HepG2 (cell line): ENCODE data around the gene MGST2.

ENCODE experiments used
- HMGXB4 ChIP-seq, 2 experiments: sonication (generic) in 1 of 2; formaldehyde crosslinking in 1 of 2; IDR thresholded peaks; 2 replicates each; pipeline versions ENCODE4 v1.4.0 to v1.6.1; 2018 to 2020; ENCODE audit warnings: missing genetic modification reagents in 2 of 2, borderline replicate concordance in 1 of 2, low read depth in 1 of 2, mild to moderate bottlenecking in 1 of 2, missing biosample characterization in 1 of 2
- NR3C1 ChIP-seq: sonication (generic); formaldehyde crosslinking; IDR thresholded peaks from 2 replicates; pipeline ENCODE4 v1.4.0; 2020; ENCODE audit warnings: missing genetic modification reagents
- ZBTB40 ChIP-seq, 2 experiments: fragments of 450-650 bp in 1 of 2; sonication (generic) in 1 of 2; formaldehyde crosslinking in 1 of 2; IDR thresholded peaks; 2 replicates each; pipeline versions ENCODE4 v1.6.1 to v1.8.0; 2016 to 2022; ENCODE audit warnings: antibody characterized with exemption in 1 of 2, mild to moderate bottlenecking in 1 of 2, missing genetic modification reagents in 1 of 2
- ZNF33B ChIP-seq: sonication (generic); formaldehyde crosslinking; IDR thresholded peaks from 2 replicates; pipeline ENCODE4 v1.5.1; 2020; ENCODE audit warnings: mild to moderate bottlenecking, missing genetic modification reagents
- ZNF883 ChIP-seq: sonication (generic); formaldehyde crosslinking; IDR thresholded peaks from 2 replicates; pipeline ENCODE4 v1.5.1; 2020; ENCODE audit warnings: mild to moderate bottlenecking, missing genetic modification reagents; ENCODE audit errors: not compliant biosample characterization
- ZSCAN29 ChIP-seq: sonication (generic); formaldehyde crosslinking; conservative IDR thresholded peaks from 2 replicates; pipeline ENCODE4 v1.4.0; 2020; ENCODE audit warnings: mild to moderate bottlenecking, missing genetic modification reagents

- no peak for TF ChIP-seq NR3C1
- no peak for TF ChIP-seq HMGXB4 (CRISPR knock-in tag; IDR thresholded peaks at IDR 0.05; ENCODE audit: borderline replicate concordance in 1 of 2, low read depth in 1 of 2)
- no peak for TF ChIP-seq ZSCAN29 (CRISPR knock-in tag)
- TF ChIP-seq ZNF33B = no peak
- no peak for TF ChIP-seq ZNF883 (CRISPR knock-in tag)
- no peak for TF ChIP-seq ZBTB40 (IDR thresholded peaks at IDR 0.05)
- TF ChIP-seq ZBTB40 (CRISPR knock-in tag; IDR thresholded peaks at IDR 0.05) = no peak
These were observed 69.3 kb downstream of the MGST2 start for GRCh38 chr4:139734875-139735380.
